Limb (tissue), 2 donors: ENCODE measurements around the gene ADTRP.
A peak's percentile ranks its signal among the peaks of the same experiment; 100 is the strongest.

Experiments used
- DNase-seq, 2 donors: peaks; one replicate each; pipeline ENCODE4 v3.0.0-alpha.2; 2016; ENCODE audit errors: extremely low spot score in 2 of 2

Gene ADTRP

GRCh38 chr6:11773581-11773980, 5.0 kb downstream of the ADTRP start:
- DNase-seq = no peak

- DNase-seq = no peak
Measured at GRCh38 chr6:11773013-11773412, 5.6 kb downstream of the ADTRP start.

GRCh38 chr6:11772109-11772825, 6.3 kb downstream of the ADTRP start:
- DNase-seq = no peak

GRCh38 chr6:11771473-11772048, 7.0 kb downstream of the ADTRP start:
- no peak for DNase-seq

GRCh38 chr6:11770546-11771466, 7.8 kb downstream of the ADTRP start:
- peak; percentile 30 to 55 for DNase-seq

- no peak for DNase-seq
Measured at GRCh38 chr6:11769811-11770545, 8.6 kb downstream of the ADTRP start.

- DNase-seq = no peak
Measured at GRCh38 chr6:11769244-11769643, 9.4 kb downstream of the ADTRP start.

- no peak for DNase-seq
Measured at GRCh38 chr6:11767978-11768756, 10.4 kb downstream of the ADTRP start.

GRCh38 chr6:11767458-11767857, 11.1 kb downstream of the ADTRP start:
- no peak for DNase-seq

- no peak for DNase-seq
Measured at GRCh38 chr6:11766589-11767450, 11.8 kb downstream of the ADTRP start.

- no peak for DNase-seq
Measured at GRCh38 chr6:11766043-11766442, 12.6 kb downstream of the ADTRP start.

- DNase-seq = no peak
Measured at GRCh38 chr6:11764250-11764604, 14.4 kb downstream of the ADTRP start.

GRCh38 chr6:11763460-11764249, 14.9 kb downstream of the ADTRP start:
- no peak for DNase-seq

- no peak for DNase-seq
Measured at GRCh38 chr6:11762794-11763459, 15.7 kb downstream of the ADTRP start.

- DNase-seq = no peak
Measured at GRCh38 chr6:11761744-11762620, 16.6 kb downstream of the ADTRP start.

GRCh38 chr6:11760015-11760473, 18.6 kb downstream of the ADTRP start:
- DNase-seq = no peak

- no peak for DNase-seq
Measured at GRCh38 chr6:11758878-11759277, 19.7 kb downstream of the ADTRP start.
